Activated T-cell treated with anti-CD3 and anti-CD28 coated beads, Interleukin-2, amount 50 U/mL, for 24 hours (primary cell): ENCODE measurements around the gene DLEC1.

Experiments used
- DNase-seq: peaks from one replicate; pipeline ENCODE4 v3.0.0-alpha.2; 2020
- H3K27ac Mint-ChIP-seq: 2 replicates; pipeline ENCODE4 v1.8.0; 2020; ENCODE audit warnings: mild to moderate bottlenecking, mixed read lengths
- H3K27me3 Mint-ChIP-seq: 2 replicates; pipeline ENCODE4 v1.8.0; 2020; ENCODE audit warnings: mixed read lengths
- H3K36me3 Mint-ChIP-seq: 2 replicates; pipeline ENCODE4 v1.8.0; 2020; ENCODE audit warnings: low read depth, mixed read lengths
- H3K4me1 Mint-ChIP-seq: 2 replicates; pipeline ENCODE4 v1.8.0; 2020; ENCODE audit warnings: low read depth, mixed read lengths
- H3K4me3 Mint-ChIP-seq: 2 replicates; pipeline ENCODE4 v1.8.0; 2020; ENCODE audit warnings: mild to moderate bottlenecking, moderate library complexity, mixed read lengths
- H3K9me3 Mint-ChIP-seq: 2 replicates; pipeline ENCODE4 v1.8.0; 2020; ENCODE audit warnings: mixed read lengths

DLEC1 gene

GRCh38 chr3:38108649-38109579 is 69.9 kb downstream of the DLEC1 start:
- no peaks in the 10 kb centered on the region for H3K36me3 Mint-ChIP-seq
- no peaks in the 10 kb centered on the region for H3K4me1 Mint-ChIP-seq
- H3K4me3 Mint-ChIP-seq: no peak overlapping the region
- DNase-seq: no peak
- H3K27me3 Mint-ChIP-seq: no peaks in the 10 kb centered on the region
- H3K9me3 Mint-ChIP-seq: peaks cover 8% of the 10 kb centered on the region
- H3K27ac Mint-ChIP-seq: no peak overlapping the region

DNA sequence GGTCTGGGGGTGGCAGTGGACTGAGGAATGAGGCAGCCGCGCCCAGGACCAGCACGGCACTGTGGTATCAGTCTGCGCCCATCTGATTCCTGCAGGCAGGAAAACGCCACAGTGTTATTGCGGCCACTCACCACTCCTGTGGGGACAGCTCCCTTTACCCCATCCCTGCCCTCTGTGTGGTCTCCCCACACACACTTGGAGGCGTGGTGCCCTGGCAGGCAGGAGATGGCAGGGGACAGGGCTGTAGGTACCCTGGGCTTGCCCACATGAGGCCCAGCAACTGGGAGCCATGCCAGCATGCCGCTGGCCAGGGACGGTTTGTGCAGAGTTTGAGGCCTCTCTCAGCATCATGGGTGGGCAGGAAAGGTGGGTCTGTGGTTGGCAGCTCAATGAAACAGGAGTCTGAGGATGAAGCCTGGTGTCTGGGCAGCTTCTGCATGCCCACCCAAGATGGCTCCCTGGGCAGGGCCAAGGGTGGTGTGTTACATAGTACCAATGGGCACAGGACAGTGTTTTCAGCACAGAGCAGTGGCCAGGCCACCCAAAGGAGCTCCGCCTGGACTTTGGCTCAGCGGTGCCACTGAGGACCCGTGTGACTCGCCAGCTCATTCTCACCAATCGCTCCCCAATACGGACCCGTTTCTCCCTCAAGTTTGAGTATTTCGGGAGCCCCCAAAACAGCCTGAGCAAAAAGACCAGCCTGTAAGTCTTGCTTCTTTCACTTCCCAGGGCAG is 70.7 kb downstream of the DLEC1 start:
- peaks cover 8% of the 10 kb centered on the region for H3K9me3 Mint-ChIP-seq

DNA sequence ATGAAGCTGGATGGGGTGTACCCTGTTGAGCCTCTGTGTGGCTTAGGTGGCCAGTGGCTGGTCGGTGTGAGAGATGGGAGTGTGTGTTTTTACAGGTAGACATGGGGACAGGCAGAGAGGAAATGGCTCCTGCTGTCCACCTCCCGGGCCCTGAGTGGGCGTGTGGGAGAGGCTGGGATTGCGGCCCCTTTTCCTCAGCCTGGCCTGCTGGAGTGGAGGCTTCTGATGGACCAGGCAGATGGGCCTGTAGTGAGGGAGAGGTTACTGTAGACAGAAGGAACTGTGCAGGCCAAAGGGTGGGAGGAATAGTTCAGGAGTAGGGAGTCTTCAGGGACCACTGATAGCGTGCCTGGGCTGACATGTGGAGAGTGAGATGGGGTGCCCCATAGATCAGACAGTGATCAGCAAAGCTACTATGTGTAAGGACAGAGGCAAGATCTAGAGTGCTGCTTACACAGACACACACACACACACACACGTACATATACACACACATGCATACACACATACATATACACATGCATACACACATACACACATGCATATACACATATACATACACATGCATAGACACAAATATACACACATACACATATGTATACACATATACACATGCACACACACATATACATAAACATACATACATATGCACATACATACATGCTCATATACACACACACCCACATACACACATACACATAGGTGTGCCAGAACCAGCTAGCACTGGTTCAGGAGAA is 71.5 kb downstream of the DLEC1 start:
- DNase-seq: peak; percentile 19
- Mint-ChIP-seq H3K27ac (no peak overlapping the region), H3K9me3 (peaks cover 3% of the 10 kb centered on the region), H3K36me3 (no peaks in the 10 kb centered on the region), H3K4me3 (no peak overlapping the region), H3K4me1 (no peaks in the 10 kb centered on the region), H3K27me3 (no peaks in the 10 kb centered on the region)

More for the DNA sequence above, 70.7 kb downstream of the DLEC1 start:
- Mint-ChIP-seq H3K4me1 (no peaks in the 10 kb centered on the region), H3K36me3 (no peaks in the 10 kb centered on the region), H3K27ac (no peak overlapping the region), H3K27me3 (no peaks in the 10 kb centered on the region), H3K4me3 (no peak overlapping the region)
- DNase-seq: no peak

- peak; percentile 16 for DNase-seq
These were observed 72.2 kb downstream of the DLEC1 start for GRCh38 chr3:38111201-38111600.

DNA sequence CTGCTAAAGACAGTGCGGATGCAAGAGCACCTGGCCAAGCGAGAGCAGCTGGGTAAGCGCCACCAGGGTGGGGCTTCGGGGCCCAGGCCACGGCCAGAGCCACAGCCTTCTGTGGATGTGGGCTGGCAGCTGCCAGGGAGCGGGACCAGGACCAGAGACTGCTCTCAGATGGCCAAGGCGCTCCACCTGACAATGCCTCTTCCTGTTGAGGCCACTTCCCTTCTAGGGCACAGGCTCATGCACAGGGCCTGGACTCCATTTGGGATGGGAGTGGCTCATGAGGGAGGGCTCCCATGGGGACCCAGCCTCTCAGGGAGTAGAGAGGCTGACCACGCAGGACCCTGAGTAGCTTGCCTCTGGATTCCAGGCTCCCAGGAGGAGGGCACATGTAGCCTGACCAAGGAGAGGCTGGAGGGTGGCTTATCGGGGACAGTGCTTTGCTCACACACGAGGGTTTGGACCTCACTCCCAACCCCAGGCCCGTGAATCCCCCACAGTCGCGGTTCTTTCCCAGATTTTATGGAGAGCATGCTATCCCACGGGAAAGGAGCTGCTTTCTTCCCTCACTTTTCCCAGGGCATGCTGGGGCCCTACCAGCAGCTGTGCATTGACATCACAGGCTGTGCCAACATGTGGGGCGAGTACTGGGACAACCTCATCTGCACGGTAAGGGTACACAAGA is 72.8 kb downstream of the DLEC1 start:
- no peak overlapping the region for H3K27ac Mint-ChIP-seq
- no peak overlapping the region for H3K4me3 Mint-ChIP-seq
- no peaks in the 10 kb centered on the region for H3K9me3 Mint-ChIP-seq
- peak; percentile 28 for DNase-seq
- no peaks in the 10 kb centered on the region for H3K27me3 Mint-ChIP-seq
- no peaks in the 10 kb centered on the region for H3K4me1 Mint-ChIP-seq
- no peaks in the 10 kb centered on the region for H3K36me3 Mint-ChIP-seq

More at GRCh38 chr3:38111201-38111600, 72.2 kb downstream of the DLEC1 start:
- Mint-ChIP-seq H3K4me3 (no peak overlapping the region), H3K36me3 (no peaks in the 10 kb centered on the region), H3K27ac (no peak overlapping the region), H3K9me3 (no peaks in the 10 kb centered on the region), H3K4me1 (no peaks in the 10 kb centered on the region), H3K27me3 (no peaks in the 10 kb centered on the region)

GRCh38 chr3:38112378-38112761 is 73.4 kb downstream of the DLEC1 start:
- Mint-ChIP-seq H3K4me1 (no peaks in the 10 kb centered on the region), H3K9me3 (no peaks in the 10 kb centered on the region), H3K27ac (no peak overlapping the region), H3K27me3 (no peaks in the 10 kb centered on the region), H3K4me3 (no peak overlapping the region), H3K36me3 (no peaks in the 10 kb centered on the region)
- DNase-seq: no peak

DNA sequence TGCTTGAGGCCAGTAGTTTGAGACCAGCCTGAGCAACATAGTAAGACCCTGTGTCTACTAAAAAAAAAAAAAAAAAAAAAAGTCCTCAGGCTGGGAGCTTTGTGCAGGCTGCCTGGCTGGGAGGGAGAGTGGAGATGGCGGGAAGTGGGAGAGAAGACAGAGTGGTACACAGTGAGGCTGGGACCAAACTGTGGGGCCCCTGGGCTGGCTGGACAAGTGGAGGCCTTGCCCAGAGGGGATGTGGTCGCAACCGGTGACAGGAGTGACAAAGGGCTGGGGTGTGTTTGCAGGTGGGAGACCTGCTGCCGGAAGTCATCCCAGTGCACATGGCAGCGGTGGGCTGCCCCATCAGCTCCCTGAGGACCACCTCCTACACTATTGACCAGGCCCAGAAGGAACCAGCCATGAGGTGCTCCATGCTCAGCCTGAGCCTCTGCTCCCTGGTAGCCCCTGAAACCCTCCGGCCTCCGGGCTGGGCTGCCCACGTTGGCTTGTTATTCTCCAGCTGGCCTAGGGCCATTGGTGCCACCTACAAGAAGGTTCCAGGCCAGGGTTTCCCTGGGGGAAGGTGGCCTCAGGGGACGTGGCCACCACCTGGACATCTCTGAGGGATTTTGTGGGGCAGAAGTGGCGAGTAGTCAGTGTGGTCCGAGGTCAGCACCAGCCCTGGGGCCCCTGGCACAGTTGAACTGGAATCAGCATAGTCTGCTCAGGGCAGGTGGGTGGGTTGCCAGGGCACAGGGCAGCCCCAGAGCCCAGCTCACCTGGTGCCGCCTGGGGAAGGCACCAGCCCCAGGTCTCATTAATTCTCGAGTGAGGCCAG is 75.3 kb downstream of the DLEC1 start:
- H3K4me3 Mint-ChIP-seq: no peak overlapping the region
- H3K9me3 Mint-ChIP-seq: no peaks in the 10 kb centered on the region
- no peak overlapping the region for H3K27ac Mint-ChIP-seq

GRCh38 chr3:38114875-38115644 is 76.1 kb downstream of the DLEC1 start:
- no peak overlapping the region for H3K27ac Mint-ChIP-seq
- DNase-seq: peak; percentile 29
- no peaks in the 10 kb centered on the region for H3K4me1 Mint-ChIP-seq
- no peak overlapping the region for H3K4me3 Mint-ChIP-seq
- no peaks in the 10 kb centered on the region for H3K9me3 Mint-ChIP-seq
- H3K27me3 Mint-ChIP-seq: no peaks in the 10 kb centered on the region
- peaks cover 18% of the 10 kb centered on the region for H3K36me3 Mint-ChIP-seq

More for the DNA sequence above, 75.3 kb downstream of the DLEC1 start:
- Mint-ChIP-seq H3K36me3 (peaks cover 12% of the 10 kb centered on the region), H3K4me1 (no peaks in the 10 kb centered on the region), H3K27me3 (no peaks in the 10 kb centered on the region)
- peak; percentile 25 for DNase-seq

GRCh38 chr3:38115645-38116427 is 76.8 kb downstream of the DLEC1 start:
- Mint-ChIP-seq H3K27ac (no peak overlapping the region), H3K9me3 (no peaks in the 10 kb centered on the region)

DNA sequence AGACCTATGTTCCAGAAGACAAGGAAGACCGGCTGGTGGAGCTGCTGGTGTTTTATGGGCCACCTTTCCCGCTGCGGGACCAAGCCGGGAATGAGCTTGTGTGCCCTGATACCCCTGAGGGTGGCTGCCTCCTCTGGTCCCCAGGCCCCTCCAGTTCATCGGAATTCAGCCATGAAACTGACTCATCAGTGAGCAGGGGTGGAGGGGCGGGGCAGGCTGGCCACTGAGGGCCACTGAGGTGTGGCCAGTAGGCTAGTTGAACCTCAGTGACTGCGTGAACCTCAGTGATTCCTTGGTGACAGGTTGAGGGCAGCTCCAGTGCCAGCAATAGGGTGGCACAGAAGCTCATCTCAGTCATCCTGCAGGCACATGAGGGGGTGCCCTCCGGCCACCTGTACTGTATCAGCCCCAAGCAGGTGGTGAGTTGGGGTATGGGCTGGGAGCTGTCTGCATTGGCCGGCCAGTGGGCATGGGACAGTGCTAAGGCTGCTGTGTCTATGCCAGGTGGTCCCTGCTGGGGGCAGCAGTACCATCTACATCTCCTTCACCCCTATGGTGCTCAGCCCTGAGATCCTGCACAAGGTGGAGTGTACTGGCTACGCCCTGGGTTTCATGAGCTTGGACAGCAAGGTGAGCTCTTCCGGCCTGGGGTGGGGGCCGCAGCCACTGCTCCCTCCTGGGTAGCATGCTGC is 77.6 kb downstream of the DLEC1 start:
- H3K36me3 Mint-ChIP-seq: peaks cover 32% of the 10 kb centered on the region
- no peaks in the 10 kb centered on the region for H3K9me3 Mint-ChIP-seq
- peak; percentile 29 for DNase-seq
- H3K4me1 Mint-ChIP-seq: no peaks in the 10 kb centered on the region
- H3K4me3 Mint-ChIP-seq: no peak overlapping the region
- H3K27ac Mint-ChIP-seq: no peak overlapping the region
- no peaks in the 10 kb centered on the region for H3K27me3 Mint-ChIP-seq

More at GRCh38 chr3:38115645-38116427, 76.8 kb downstream of the DLEC1 start:
- H3K27me3 Mint-ChIP-seq: no peaks in the 10 kb centered on the region
- peak; percentile 26 for DNase-seq
- no peak overlapping the region for H3K4me3 Mint-ChIP-seq
- H3K36me3 Mint-ChIP-seq: peaks cover 26% of the 10 kb centered on the region
- no peaks in the 10 kb centered on the region for H3K4me1 Mint-ChIP-seq

DNA sequence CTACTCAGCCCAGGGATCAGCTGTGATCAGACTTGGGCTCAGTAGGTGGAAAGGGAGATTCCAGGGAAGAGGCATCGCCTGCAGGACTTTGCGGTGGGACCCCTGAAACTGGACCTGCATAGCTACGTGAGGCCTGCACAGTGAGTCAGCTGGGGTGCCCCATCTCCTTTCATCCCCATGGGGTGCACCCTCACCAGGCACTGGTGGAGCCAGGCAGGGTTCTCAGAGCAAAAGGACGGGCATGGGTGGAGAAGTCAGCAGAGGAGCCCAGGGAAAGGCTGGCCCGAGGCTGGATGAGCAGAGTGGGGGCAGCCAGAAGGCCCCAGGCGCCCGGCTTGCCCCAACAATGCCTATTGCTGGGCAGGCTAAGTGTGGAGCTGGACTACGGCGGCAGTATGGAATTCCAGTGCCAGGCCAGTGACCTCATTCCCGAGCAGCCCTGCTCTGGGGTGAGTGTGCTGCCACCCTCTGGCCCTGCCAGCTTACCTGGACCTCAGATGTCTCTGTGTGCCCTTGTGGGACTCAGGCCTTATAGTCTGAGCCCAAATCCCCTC is 78.2 kb downstream of the DLEC1 start:
- Mint-ChIP-seq H3K4me1 (no peaks in the 10 kb centered on the region), H3K27me3 (no peaks in the 10 kb centered on the region), H3K27ac (no peak overlapping the region), H3K4me3 (no peak overlapping the region), H3K36me3 (peaks cover 38% of the 10 kb centered on the region), H3K9me3 (no peaks in the 10 kb centered on the region)
- peak; percentile 26 for DNase-seq
